ENCODE results near the gene NRIP2.

Gene NRIP2

GRCh38 chr12:2804393-2805142 is 30.3 kb downstream of the NRIP2 start:
- Histone ChIP-seq H3K27me3 (replicated peaks; ENCODE audit: control insufficient read depth, insufficient read depth, low read length) (no peaks in the 10 kb centered on the region), H3K9ac (ENCODE audit: low read length) (peak overlapping the region; percentile 17), H3K36me3 (ENCODE audit: control insufficient read depth, insufficient read depth, low read length, severe bottlenecking) (peaks cover 40% of the 10 kb centered on the region), H3K4me3 (ENCODE audit: low read length) (peak overlapping the region; percentile 26), H3K4me1 (ENCODE audit: control insufficient read depth, insufficient read depth, low read length) (peaks cover 23% of the 10 kb centered on the region), H3K9me3 (ENCODE audit: control insufficient read depth, low read length) (no peaks in the 10 kb centered on the region)
- peak; percentile 64 for DNase-seq (ENCODE audit: low read depth)

- peak overlapping the region; percentile 17 for H3K9ac ChIP-seq (ENCODE audit: low read length)
- H3K9me3 ChIP-seq (ENCODE audit: control insufficient read depth, low read length) = no peaks in the 10 kb centered on the region
- peaks cover 23% of the 10 kb centered on the region for H3K4me1 ChIP-seq (ENCODE audit: control insufficient read depth, insufficient read depth, low read length)
- no peak for DNase-seq (ENCODE audit: low read depth)
- no peaks in the 10 kb centered on the region for H3K27me3 ChIP-seq (replicated peaks; ENCODE audit: control insufficient read depth, insufficient read depth, low read length)
- peak overlapping the region; percentile 26 for H3K4me3 ChIP-seq (ENCODE audit: low read length)
- H3K36me3 ChIP-seq (ENCODE audit: control insufficient read depth, insufficient read depth, low read length, severe bottlenecking) = peaks cover 47% of the 10 kb centered on the region
Measured at GRCh38 chr12:2803635-2804392, 31.0 kb downstream of the NRIP2 start.

GRCh38 chr12:2801044-2801783 is 33.6 kb downstream of the NRIP2 start:
- peaks cover 30% of the 10 kb centered on the region for H3K4me1 ChIP-seq (ENCODE audit: control insufficient read depth, insufficient read depth, low read length)
- no peak for DNase-seq (ENCODE audit: low read depth)
- no peak overlapping the region for H3K4me3 ChIP-seq (ENCODE audit: low read length)
- H3K27me3 ChIP-seq (replicated peaks; ENCODE audit: control insufficient read depth, insufficient read depth, low read length) = no peaks in the 10 kb centered on the region
- peaks cover 63% of the 10 kb centered on the region for H3K36me3 ChIP-seq (ENCODE audit: control insufficient read depth, insufficient read depth, low read length, severe bottlenecking)
- no peaks in the 10 kb centered on the region for H3K9me3 ChIP-seq (ENCODE audit: control insufficient read depth, low read length)
- no peak overlapping the region for H3K9ac ChIP-seq (ENCODE audit: low read length)

GRCh38 chr12:2800046-2800570 is 34.7 kb downstream of the NRIP2 start:
- Histone ChIP-seq H3K27me3 (replicated peaks; ENCODE audit: control insufficient read depth, insufficient read depth, low read length) (no peaks in the 10 kb centered on the region), H3K9ac (ENCODE audit: low read length) (no peak overlapping the region), H3K36me3 (ENCODE audit: control insufficient read depth, insufficient read depth, low read length, severe bottlenecking) (peaks cover 63% of the 10 kb centered on the region), H3K4me3 (ENCODE audit: low read length) (no peak overlapping the region), H3K4me1 (ENCODE audit: control insufficient read depth, insufficient read depth, low read length) (peaks cover 26% of the 10 kb centered on the region), H3K9me3 (ENCODE audit: control insufficient read depth, low read length) (no peaks in the 10 kb centered on the region)
- no peak for DNase-seq (ENCODE audit: low read depth)

- H3K27me3 ChIP-seq (replicated peaks; ENCODE audit: control insufficient read depth, insufficient read depth, low read length) = no peaks in the 10 kb centered on the region
- H3K9ac ChIP-seq (ENCODE audit: low read length) = no peak overlapping the region
- no peaks in the 10 kb centered on the region for H3K9me3 ChIP-seq (ENCODE audit: control insufficient read depth, low read length)
- H3K4me3 ChIP-seq (ENCODE audit: low read length) = no peak overlapping the region
- H3K36me3 ChIP-seq (ENCODE audit: control insufficient read depth, insufficient read depth, low read length, severe bottlenecking) = peaks cover 53% of the 10 kb centered on the region
- DNase-seq (ENCODE audit: low read depth) = no peak
- peaks cover 10% of the 10 kb centered on the region for H3K4me1 ChIP-seq (ENCODE audit: control insufficient read depth, insufficient read depth, low read length)
Measured at GRCh38 chr12:2797721-2798418, 37.0 kb downstream of the NRIP2 start.

- Histone ChIP-seq H3K36me3 (ENCODE audit: control insufficient read depth, insufficient read depth, low read length, severe bottlenecking) (peaks cover 40% of the 10 kb centered on the region), H3K9me3 (ENCODE audit: control insufficient read depth, low read length) (no peaks in the 10 kb centered on the region), H3K4me3 (ENCODE audit: low read length) (peak overlapping the region; percentile 90), H3K27me3 (replicated peaks; ENCODE audit: control insufficient read depth, insufficient read depth, low read length) (no peaks in the 10 kb centered on the region), H3K4me1 (ENCODE audit: control insufficient read depth, insufficient read depth, low read length) (peaks cover 10% of the 10 kb centered on the region), H3K9ac (ENCODE audit: low read length) (peak overlapping the region; percentile 88)
- no peak for DNase-seq (ENCODE audit: low read depth)
Measured at GRCh38 chr12:2796187-2796666, 38.6 kb downstream of the NRIP2 start.

- Histone ChIP-seq H3K36me3 (ENCODE audit: control insufficient read depth, insufficient read depth, low read length, severe bottlenecking) (peaks cover 33% of the 10 kb centered on the region), H3K4me1 (ENCODE audit: control insufficient read depth, insufficient read depth, low read length) (peaks cover 10% of the 10 kb centered on the region), H3K9me3 (ENCODE audit: control insufficient read depth, low read length) (no peaks in the 10 kb centered on the region), H3K9ac (ENCODE audit: low read length) (peak overlapping the region; percentile 88), H3K27me3 (replicated peaks; ENCODE audit: control insufficient read depth, insufficient read depth, low read length) (no peaks in the 10 kb centered on the region), H3K4me3 (ENCODE audit: low read length) (peak overlapping the region; percentile 90)
- DNase-seq (ENCODE audit: low read depth) = peak; percentile 91
Measured at GRCh38 chr12:2795291-2796186, 39.3 kb downstream of the NRIP2 start.

- Histone ChIP-seq H3K27me3 (replicated peaks; ENCODE audit: control insufficient read depth, insufficient read depth, low read length) (no peaks in the 10 kb centered on the region), H3K9ac (ENCODE audit: low read length) (peak within 1 kb of the TSS; percentile 88), H3K4me1 (ENCODE audit: control insufficient read depth, insufficient read depth, low read length) (peaks cover 10% of the 10 kb centered on the region), H3K9me3 (ENCODE audit: control insufficient read depth, low read length) (no peaks in the 10 kb centered on the region), H3K4me3 (ENCODE audit: low read length) (peak within 1 kb of the TSS; percentile 90), H3K36me3 (ENCODE audit: control insufficient read depth, insufficient read depth, low read length, severe bottlenecking) (peaks cover 25% of the 10 kb centered on the region)
- peak; percentile 96 for DNase-seq (ENCODE audit: low read depth)
Measured at GRCh38 chr12:2794736-2795289, 40.0 kb downstream of the NRIP2 start, which contains the start of gene FKBP4. TSS of gene FKBP4 (plus strand) at chr12:2794970. CDS start at chr12:2795140, 170 bp downstream.

GRCh38 chr12:2794191-2794735 is 40.6 kb downstream of the NRIP2 start:
- H3K36me3 ChIP-seq (ENCODE audit: control insufficient read depth, insufficient read depth, low read length, severe bottlenecking) = peaks cover 20% of the 10 kb centered on the region

More at GRCh38 chr12:2794191-2794735, 40.6 kb downstream of the NRIP2 start:
- no peaks in the 10 kb centered on the region for H3K9me3 ChIP-seq (ENCODE audit: control insufficient read depth, low read length)
- peak overlapping the region; percentile 67 for H3K9ac ChIP-seq (ENCODE audit: low read length)
- peaks cover 10% of the 10 kb centered on the region for H3K4me1 ChIP-seq (ENCODE audit: control insufficient read depth, insufficient read depth, low read length)
- no peaks in the 10 kb centered on the region for H3K27me3 ChIP-seq (replicated peaks; ENCODE audit: control insufficient read depth, insufficient read depth, low read length)
- H3K4me3 ChIP-seq (ENCODE audit: low read length) = peak overlapping the region; percentile 90
- DNase-seq (ENCODE audit: low read depth) = no peak
